ENCODE data around the gene DNAJC8.

Gene DNAJC8

GRCh38 chr1:28176492-28177470 lies 56.0 kb downstream of the DNAJC8 start, which contains the start of gene PTAFR:
PTAFR (minus strand) TSS chr1:28176690; CDS start chr1:28151021, 25,669 bp downstream.
- CTCF ChIA-PET: interaction anchor here (0.6 to 0.7 kb wide), 4 partner anchors 19 to 1660 kb away, joined by 3 to 4 read pairs (median 4); no protein-coding TSS in a partner anchor

GRCh38 chr1:28175955-28176485 lies 56.8 kb downstream of the DNAJC8 start:
- Histone ChIP-seq H3K36me3 (ENCODE audit: control insufficient read depth in 2 of 2, insufficient read depth in 1 of 2, low read length in 2 of 2) (no peaks in the 10 kb centered on the region), H3K4me1 (ENCODE audit: control insufficient read depth, insufficient read depth, low read length) (no peaks in the 10 kb centered on the region), H3K27ac (ENCODE audit: extremely low read depth, low read depth, low read length) (no peak overlapping the region), H3K4me3 (ENCODE audit: low read depth, low read length) (no peak overlapping the region), H3K9me3 (ENCODE audit: control insufficient read depth, insufficient read depth, low read depth, low read length) (no peaks in the 10 kb centered on the region)
- CTCF ChIA-PET: interaction anchor here (0.7 kb wide), 2 partner anchors 19 to 20 kb away, joined by 4 read pairs; no protein-coding TSS in a partner anchor
- POLR2A ChIA-PET: no interaction called here
- TF ChIP-seq PRDM2 (tag by site-specific recombination; IDR thresholded peaks at IDR 0.05; ENCODE audit: borderline replicate concordance): no peak
- no peak for TF ChIP-seq ZBTB6 (tag by site-specific recombination; IDR thresholded peaks at IDR 0.05)
- no peak for TF ChIP-seq ZNF2 (tag by site-specific recombination; IDR thresholded peaks at IDR 0.05)
- no peak for TF ChIP-seq KLF8 (tag by site-specific recombination; IDR thresholded peaks at IDR 0.05)
- no peak for TF ChIP-seq OSR2 (tag by site-specific recombination; IDR thresholded peaks at IDR 0.05)
- TF ChIP-seq SETDB1 (IDR thresholded peaks at IDR 0.05; ENCODE audit: insufficient read length, low read length): no peak
- TF ChIP-seq ZNF121 (tag by site-specific recombination; IDR thresholded peaks at IDR 0.05): no peak
- no peak for TF ChIP-seq ZNF26 (tag by site-specific recombination; IDR thresholded peaks at IDR 0.05)
- TF ChIP-seq SP2 (tag by site-specific recombination; IDR thresholded peaks at IDR 0.05): no peak
- TF ChIP-seq ZNF624 (tag by site-specific recombination; IDR thresholded peaks at IDR 0.05): no peak
- no peak for TF ChIP-seq ZFP41 (tag by site-specific recombination; IDR thresholded peaks at IDR 0.05; ENCODE audit: borderline replicate concordance)

More at GRCh38 chr1:28176492-28177470, 56.0 kb downstream of the DNAJC8 start, which contains the start of gene PTAFR:
- Histone ChIP-seq H3K9me3 (ENCODE audit: control insufficient read depth, insufficient read depth, low read depth, low read length) (no peaks in the 10 kb centered on the region), H3K4me3 (ENCODE audit: low read depth, low read length) (no peak within 1 kb of the TSS), H3K27ac (ENCODE audit: extremely low read depth, low read depth, low read length) (no peak within 1 kb of the TSS), H3K36me3 (ENCODE audit: control insufficient read depth in 2 of 2, insufficient read depth in 1 of 2, low read length in 2 of 2) (no peaks in the 10 kb centered on the region), H3K4me1 (ENCODE audit: control insufficient read depth, insufficient read depth, low read length) (no peaks in the 10 kb centered on the region)
- POLR2A ChIA-PET: no interaction called here
- TF ChIP-seq ZNF366 (tag by site-specific recombination; conservative IDR thresholded peaks at IDR 0.05) (peak; percentile 83), ZNF341 (tag by site-specific recombination; IDR thresholded peaks at IDR 0.05; ENCODE audit: low read depth) (peak; percentile 97), ZNF37A (tag by site-specific recombination; IDR thresholded peaks at IDR 0.05) (no peak), PRDM1 (tag by site-specific recombination; IDR thresholded peaks at IDR 0.05) (peak; percentile 69)
